ENCODE measurements around the gene FAM53B. TPM values are rescaled to one million over a fixed set of nuclear protein-coding genes. Genes with fewer than 3 reads are reported as not detected.

The FAM53B gene
- total and polyA plus RNA-seq, 7 donors = 9.6 to 36.6 (median 34.2) TPM

DNA sequence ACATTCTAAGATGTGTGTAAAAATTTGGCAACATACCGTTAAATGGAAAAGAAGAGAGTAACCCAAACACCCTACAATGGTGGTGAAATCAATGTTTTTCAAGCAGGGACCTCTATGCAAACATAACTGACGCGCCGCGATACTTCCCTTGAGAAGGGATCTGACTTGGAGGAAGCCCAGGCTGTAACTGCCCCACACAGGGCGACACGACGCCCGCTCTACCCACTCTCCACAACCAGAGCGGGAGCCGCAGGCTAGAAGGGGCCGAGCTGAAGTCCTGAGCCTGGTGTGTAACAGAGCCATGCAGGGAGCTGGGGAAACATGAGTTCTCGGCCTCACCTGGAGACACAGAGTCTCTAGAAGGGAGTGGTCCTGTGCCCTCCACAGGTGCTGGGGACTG lies 120.2 kb downstream of the FAM53B start:
- no peak overlapping the region for H3K4me3 ChIP-seq
- no peaks in the 10 kb centered on the region for H3K9me3 ChIP-seq
- peaks cover 0 to 11% (median 1%) of the 10 kb centered on the region in 4 donors for H3K36me3 ChIP-seq
- intact Hi-C loops (cut with DNase I) = loop anchor here (5.0 kb wide), 1 partner anchor 118 kb away; the partner anchor contains the start of gene FAM53B
- no peak for DNase-seq
- H3K27me3 ChIP-seq = no peaks in the 10 kb centered on the region
- TF ChIP-seq EP300 (IDR thresholded peaks at IDR 0.05) (no peak), POLR2AphosphoS5 (IDR thresholded peaks at IDR 0.05) (no peak), POLR2A (IDR thresholded peaks at IDR 0.05) (no peak)
- TF ChIP-seq, protein P1, sequence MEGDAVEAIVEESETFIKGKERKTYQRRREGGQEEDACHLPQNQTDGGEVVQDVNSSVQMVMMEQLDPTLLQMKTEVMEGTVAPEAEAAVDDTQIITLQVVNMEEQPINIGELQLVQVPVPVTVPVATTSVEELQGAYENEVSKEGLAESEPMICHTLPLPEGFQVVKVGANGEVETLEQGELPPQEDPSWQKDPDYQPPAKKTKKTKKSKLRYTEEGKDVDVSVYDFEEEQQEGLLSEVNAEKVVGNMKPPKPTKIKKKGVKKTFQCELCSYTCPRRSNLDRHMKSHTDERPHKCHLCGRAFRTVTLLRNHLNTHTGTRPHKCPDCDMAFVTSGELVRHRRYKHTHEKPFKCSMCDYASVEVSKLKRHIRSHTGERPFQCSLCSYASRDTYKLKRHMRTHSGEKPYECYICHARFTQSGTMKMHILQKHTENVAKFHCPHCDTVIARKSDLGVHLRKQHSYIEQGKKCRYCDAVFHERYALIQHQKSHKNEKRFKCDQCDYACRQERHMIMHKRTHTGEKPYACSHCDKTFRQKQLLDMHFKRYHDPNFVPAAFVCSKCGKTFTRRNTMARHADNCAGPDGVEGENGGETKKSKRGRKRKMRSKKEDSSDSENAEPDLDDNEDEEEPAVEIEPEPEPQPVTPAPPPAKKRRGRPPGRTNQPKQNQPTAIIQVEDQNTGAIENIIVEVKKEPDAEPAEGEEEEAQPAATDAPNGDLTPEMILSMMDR (IDR thresholded peaks at IDR 0.05) = no peak
- WGBS, 2 donors = 96 to 97% methylated on average over 13 of the region's 13 CpGs
- peaks cover 0 to 65% (median 39%) of the 10 kb centered on the region in 4 donors for H3K4me1 ChIP-seq
- H3K27ac ChIP-seq = peak overlapping the region in 3 of 4 donors; percentile 15 to 64 (median 57)

DNA sequence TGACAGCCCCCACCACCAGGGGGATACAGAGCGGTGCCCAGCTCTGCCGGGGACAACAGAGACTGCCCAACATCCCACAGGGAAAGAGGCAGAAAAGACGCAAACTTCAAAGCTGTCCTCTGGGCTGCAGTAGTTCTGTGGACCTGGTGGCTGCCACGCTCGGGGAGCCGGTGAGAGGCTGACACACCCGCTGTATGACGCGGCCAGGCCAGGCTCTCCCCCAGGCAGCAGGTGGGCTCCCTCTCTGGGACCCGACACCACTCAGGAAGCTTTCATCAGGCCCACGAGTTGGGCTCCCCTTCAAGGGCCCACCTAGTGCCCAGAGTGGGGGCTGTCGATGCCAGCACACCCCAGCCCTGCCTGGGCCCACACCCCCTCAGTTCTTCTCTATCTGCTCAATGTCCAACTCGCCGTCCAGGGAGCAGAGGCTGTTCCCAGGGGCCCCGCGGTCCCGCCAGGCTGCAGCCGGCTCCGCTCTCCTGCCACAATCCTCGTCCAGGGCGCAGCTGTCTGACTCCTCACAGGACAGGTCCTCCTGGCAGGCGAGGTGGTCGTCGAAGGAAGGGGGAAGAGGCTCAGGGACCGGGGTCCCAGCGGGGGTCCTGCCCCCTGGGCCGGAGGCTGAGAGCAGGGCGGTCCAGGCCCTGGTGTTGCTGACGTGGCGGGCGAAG lies 121.2 kb downstream of the FAM53B start:
- Histone ChIP-seq H3K4me1 (peaks cover 0 to 55% (median 29%) of the 10 kb centered on the region in 4 donors), H3K36me3 (peaks cover 0 to 19% (median 1%) of the 10 kb centered on the region in 4 donors), H3K27ac (no peak overlapping the region), H3K9me3 (no peaks in the 10 kb centered on the region), H3K4me3 (no peak overlapping the region), H3K27me3 (no peaks in the 10 kb centered on the region)
- WGBS, 2 donors = 90 to 94% methylated on average over 31 of the region's 31 CpGs
- TF ChIP-seq, protein P1 (IDR thresholded peaks at IDR 0.05) = no peak
- TF ChIP-seq EP300 (IDR thresholded peaks at IDR 0.05) = no peak
- no peak for TF ChIP-seq POLR2A (IDR thresholded peaks at IDR 0.05)
- TF ChIP-seq POLR2AphosphoS5 (IDR thresholded peaks at IDR 0.05) = no peak
- no peak for DNase-seq
- intact Hi-C loops (cut with DNase I) = loop anchor here (5.0 kb wide), 1 partner anchor 119 kb away; the partner anchor contains the start of gene FAM53B

DNA sequence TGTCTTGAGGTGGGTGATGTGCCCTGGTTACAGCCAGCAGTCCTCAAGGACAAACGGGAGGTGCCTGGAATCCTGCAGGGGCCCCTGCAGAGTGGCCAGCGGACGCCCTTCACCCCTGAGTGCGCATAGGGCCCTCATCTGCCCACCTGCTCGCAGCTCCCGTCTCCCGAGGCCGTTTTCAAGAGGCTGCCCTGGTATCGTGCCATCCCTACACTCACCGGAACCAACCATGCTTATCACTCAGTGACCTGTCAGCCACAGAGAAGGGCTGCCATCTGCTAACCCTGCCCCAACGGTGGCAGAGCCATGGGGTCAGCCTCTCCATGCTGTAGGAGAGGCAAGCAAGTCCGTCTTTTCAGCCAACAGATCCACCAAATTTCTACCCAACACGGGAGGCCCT lies 122.0 kb downstream of the FAM53B start:
- WGBS, 2 donors = 89 to 92% methylated on average over 13 of the region's 13 CpGs
- intact Hi-C loops (cut with DNase I) = loop anchor here (5.0 kb wide), 1 partner anchor 120 kb away; the partner anchor contains the start of gene FAM53B
- DNase-seq = no peak
- Histone ChIP-seq H3K9me3 (no peaks in the 10 kb centered on the region), H3K36me3 (peaks cover 0 to 26% (median 1%) of the 10 kb centered on the region in 4 donors), H3K4me1 (peaks cover 0 to 46% (median 24%) of the 10 kb centered on the region in 4 donors), H3K4me3 (no peak overlapping the region), H3K27me3 (no peaks in the 10 kb centered on the region), H3K27ac (peak overlapping the region in 2 of 4 donors; percentile 45 to 56)
- no peak for TF ChIP-seq EP300 (IDR thresholded peaks at IDR 0.05)
- TF ChIP-seq POLR2A (IDR thresholded peaks at IDR 0.05) = no peak
- no peak for TF ChIP-seq POLR2AphosphoS5 (IDR thresholded peaks at IDR 0.05)
- TF ChIP-seq, protein P1 (IDR thresholded peaks at IDR 0.05) = no peak

DNA sequence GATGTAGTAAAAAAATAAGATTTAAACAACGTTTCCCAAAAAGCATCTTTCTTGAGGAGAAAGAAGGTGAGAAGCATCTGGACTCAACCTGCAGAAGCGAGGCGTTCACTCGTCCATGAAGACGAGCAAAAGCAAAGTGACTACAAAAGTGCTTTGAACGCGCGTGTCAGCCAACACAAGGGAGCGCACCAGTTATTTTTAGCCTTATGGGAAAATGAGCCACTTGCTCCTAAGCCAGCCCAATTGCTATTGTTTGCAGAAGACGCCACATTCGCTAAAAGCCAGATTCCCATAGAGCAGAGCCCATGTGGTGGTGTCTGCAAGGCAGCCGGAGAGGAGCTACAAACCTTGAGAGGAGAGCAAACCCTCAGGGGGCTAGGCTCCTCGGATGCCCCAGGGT lies 122.5 kb downstream of the FAM53B start:
- peak in 1 of 4 donors; percentile 13 for TF ChIP-seq POLR2AphosphoS5 (IDR thresholded peaks at IDR 0.05)
- TF ChIP-seq, protein P1 (IDR thresholded peaks at IDR 0.05) = no peak
- no peak for TF ChIP-seq EP300 (IDR thresholded peaks at IDR 0.05)
- no peak for TF ChIP-seq POLR2A (IDR thresholded peaks at IDR 0.05)
- H3K27ac ChIP-seq = peak overlapping the region in 2 of 4 donors; percentile 45 to 56
- H3K36me3 ChIP-seq = peaks cover 0 to 31% (median 1%) of the 10 kb centered on the region in 4 donors
- no peaks in the 10 kb centered on the region for H3K9me3 ChIP-seq
- DNase-seq = no peak
- peaks cover 0 to 41% (median 24%) of the 10 kb centered on the region in 4 donors for H3K4me1 ChIP-seq
- H3K27me3 ChIP-seq = no peaks in the 10 kb centered on the region
- 77 to 92% methylated on average over 13 of the region's 13 CpGs for WGBS, 2 donors
- intact Hi-C loops (cut with DNase I) = loop anchor here (5.0 kb wide), 1 partner anchor 121 kb away; the partner anchor contains the start of gene FAM53B
- H3K4me3 ChIP-seq = no peak overlapping the region
